SH-SY5Y (cell line): Measurements from ENCODE around the gene DCDC1.

Source experiments
- GATA2 ChIP-seq: IDR thresholded peaks from 2 replicates; pipeline ENCODE4 v1.6.1; 2011; ENCODE audit warnings: mild to moderate bottlenecking, low read depth, low read length
- GATA3 ChIP-seq: IDR thresholded peaks from 2 replicates; pipeline ENCODE4 v1.6.1; 2011; ENCODE audit warnings: low read depth, mild to moderate bottlenecking, low read length, moderate library complexity

DNA sequence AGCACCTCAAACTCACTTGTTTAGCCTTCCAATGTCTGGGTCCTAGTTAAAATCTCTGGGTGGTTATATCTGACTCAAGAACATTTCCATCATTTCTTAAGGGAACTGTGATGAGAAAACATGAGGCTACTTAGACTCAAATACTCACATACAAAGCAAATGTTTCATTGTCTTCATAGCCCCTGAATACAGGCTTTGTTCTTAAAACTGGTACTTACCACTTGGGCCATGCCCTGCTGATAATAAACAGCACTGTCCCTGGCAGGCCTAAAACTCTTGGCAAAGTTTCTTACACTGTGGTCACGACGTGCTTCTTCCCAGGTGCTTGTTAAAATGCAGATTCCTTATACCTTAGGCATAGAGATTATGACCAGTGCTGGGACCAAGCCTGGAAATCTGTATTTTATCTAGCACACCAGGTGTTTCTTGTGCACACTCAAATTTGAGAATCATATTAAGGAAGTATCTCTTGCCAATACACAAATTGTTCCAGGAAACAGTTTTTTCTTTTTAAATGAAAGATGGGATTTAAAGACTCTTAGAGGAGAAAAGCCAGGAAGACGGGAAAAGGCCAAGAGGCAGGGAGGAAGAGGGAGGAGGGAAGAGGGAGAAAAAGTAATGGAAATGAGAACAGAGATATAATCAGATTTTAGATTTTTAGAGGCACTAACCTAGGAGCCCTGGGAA lies 495.5 kb downstream of the DCDC1 start:
- TF ChIP-seq GATA2: no peak
- TF ChIP-seq GATA3: no peak
